KMS-11 (cell line): ENCODE results near the gene OCSTAMP.

Experiments
- H2AFZ ChIP-seq: fragments of 200-600 bp; sonication (generic); 2 replicates; pipeline ENCODE4 v1.6.1; 2016; ENCODE audit warnings: antibody characterized with exemption, mixed run types, low read depth
- H3K27ac ChIP-seq: fragments of 200-600 bp; sonication (generic); 2 replicates; pipeline ENCODE4 v1.6.1; 2016; ENCODE audit warnings: mild to moderate bottlenecking, mixed run types
- H3K27me3 ChIP-seq: fragments of 200-600 bp; sonication (generic); 2 replicates; pipeline ENCODE4 v1.6.1; 2017; ENCODE audit warnings: mild to moderate bottlenecking, low read depth, mixed run types, moderate library complexity; ENCODE audit not compliant: insufficient read depth
- H3K36me3 ChIP-seq: fragments of 200-600 bp; sonication (generic); 2 replicates; pipeline ENCODE4 v1.6.1; 2017; ENCODE audit warnings: mild to moderate bottlenecking, mixed run types; ENCODE audit not compliant: insufficient read depth
- H3K4me1 ChIP-seq: fragments of 200-600 bp; sonication (generic); 2 replicates; pipeline ENCODE4 v1.6.1; 2016; ENCODE audit warnings: mild to moderate bottlenecking, low read depth, mixed run types; ENCODE audit not compliant: poor library complexity, severe bottlenecking
- H3K4me2 ChIP-seq: fragments of 200-600 bp; sonication (generic); 2 replicates; pipeline ENCODE4 v1.7.0; 2016; ENCODE audit warnings: mild to moderate bottlenecking, mixed run types
- H3K4me3 ChIP-seq: fragments of 200-600 bp; sonication (generic); IDR thresholded peaks from 2 replicates; pipeline ENCODE4 v1.6.1; 2017; ENCODE audit warnings: low read depth, low read length, mixed read lengths; ENCODE audit not compliant: insufficient read depth
- H3K79me2 ChIP-seq: fragments of 200-600 bp; sonication (generic); 2 replicates; pipeline ENCODE4 v1.6.1; 2016; ENCODE audit warnings: low read depth, mixed run types; ENCODE audit not compliant: insufficient read depth
- H3K9ac ChIP-seq: fragments of 200-600 bp; sonication (generic); 2 replicates; pipeline ENCODE4 v1.6.1; 2016; ENCODE audit warnings: mild to moderate bottlenecking, mixed run types
- H4K20me1 ChIP-seq: fragments of 200-600 bp; sonication (generic); 2 replicates; pipeline ENCODE4 v1.6.1; 2016; ENCODE audit warnings: mild to moderate bottlenecking, mixed run types; ENCODE audit not compliant: insufficient read depth
- TF ChIP-seq, protein P1 (sequence below): fragments of 200-600 bp; sonication (generic); conservative IDR thresholded peaks from 2 replicates; pipeline ENCODE4 v1.6.1; 2017; ENCODE audit warnings: low read depth, mild to moderate bottlenecking, antibody characterized with exemption, low read length, moderate library complexity, mixed read lengths

Gene OCSTAMP

DNA sequence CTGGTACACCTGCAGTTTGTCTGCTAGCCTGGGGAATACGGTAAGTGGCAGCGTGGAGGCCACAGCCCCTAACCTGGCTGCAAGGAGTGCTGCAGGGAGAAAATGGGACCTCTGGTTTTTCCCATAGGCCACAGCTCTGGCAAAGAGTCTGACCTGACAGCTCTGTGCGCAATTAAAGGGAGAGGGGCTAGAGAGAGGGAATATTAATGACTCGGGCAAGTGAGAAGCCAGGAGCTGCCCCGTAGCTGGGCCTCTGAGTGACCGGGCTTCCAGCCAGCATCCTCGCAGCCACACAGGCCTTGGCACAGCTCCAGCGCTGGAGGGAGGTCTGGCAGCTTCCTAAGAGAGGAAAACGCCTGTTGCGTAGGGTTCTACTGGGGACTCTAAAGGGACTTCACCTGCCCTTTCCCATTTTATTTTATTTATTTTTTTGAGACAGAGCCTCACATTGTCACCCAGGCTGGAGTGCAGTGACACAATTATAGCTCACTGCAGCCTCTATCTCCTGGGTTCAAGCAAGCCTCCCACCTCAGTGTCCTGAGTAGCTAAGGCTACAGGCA is 18.2 kb upstream of the OCSTAMP start:
- H3K4me1 ChIP-seq, result no peaks in the 10 kb centered on the region
- H2AFZ ChIP-seq, result no peak overlapping the region
- H3K36me3 ChIP-seq, result no peaks in the 10 kb centered on the region
- no peak overlapping the region for H3K27ac ChIP-seq
- H3K27me3 ChIP-seq, result no peaks in the 10 kb centered on the region
- no peak overlapping the region for H3K4me2 ChIP-seq
- H3K9ac ChIP-seq, result no peak overlapping the region
- H3K4me3 ChIP-seq, result no peak overlapping the region
- no peaks in the 10 kb centered on the region for H3K79me2 ChIP-seq
- TF ChIP-seq, protein P1, sequence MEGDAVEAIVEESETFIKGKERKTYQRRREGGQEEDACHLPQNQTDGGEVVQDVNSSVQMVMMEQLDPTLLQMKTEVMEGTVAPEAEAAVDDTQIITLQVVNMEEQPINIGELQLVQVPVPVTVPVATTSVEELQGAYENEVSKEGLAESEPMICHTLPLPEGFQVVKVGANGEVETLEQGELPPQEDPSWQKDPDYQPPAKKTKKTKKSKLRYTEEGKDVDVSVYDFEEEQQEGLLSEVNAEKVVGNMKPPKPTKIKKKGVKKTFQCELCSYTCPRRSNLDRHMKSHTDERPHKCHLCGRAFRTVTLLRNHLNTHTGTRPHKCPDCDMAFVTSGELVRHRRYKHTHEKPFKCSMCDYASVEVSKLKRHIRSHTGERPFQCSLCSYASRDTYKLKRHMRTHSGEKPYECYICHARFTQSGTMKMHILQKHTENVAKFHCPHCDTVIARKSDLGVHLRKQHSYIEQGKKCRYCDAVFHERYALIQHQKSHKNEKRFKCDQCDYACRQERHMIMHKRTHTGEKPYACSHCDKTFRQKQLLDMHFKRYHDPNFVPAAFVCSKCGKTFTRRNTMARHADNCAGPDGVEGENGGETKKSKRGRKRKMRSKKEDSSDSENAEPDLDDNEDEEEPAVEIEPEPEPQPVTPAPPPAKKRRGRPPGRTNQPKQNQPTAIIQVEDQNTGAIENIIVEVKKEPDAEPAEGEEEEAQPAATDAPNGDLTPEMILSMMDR, result no peak
- H4K20me1 ChIP-seq, result no peaks in the 10 kb centered on the region

DNA sequence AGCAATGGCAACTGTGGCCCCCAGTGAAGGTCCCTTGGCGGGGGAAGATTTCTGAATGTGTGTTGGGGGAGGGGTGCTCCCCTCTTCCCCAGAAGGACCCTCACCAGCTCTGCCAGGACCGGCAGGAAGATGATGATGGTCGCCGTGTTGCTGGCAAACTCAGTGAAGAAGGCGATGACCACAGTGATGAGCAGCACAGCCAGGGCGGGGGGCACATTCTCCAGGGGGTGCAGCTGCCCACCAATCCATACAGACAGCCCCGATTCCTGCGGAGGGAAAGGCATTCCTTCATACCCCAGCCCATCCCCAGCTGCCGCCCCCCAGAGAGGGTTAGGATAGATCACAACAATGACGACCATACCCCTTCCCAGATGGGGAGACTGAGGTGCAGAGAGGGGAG is 15.7 kb upstream of the OCSTAMP start:
- no peak overlapping the region for H2AFZ ChIP-seq
- H3K4me1 ChIP-seq, result no peaks in the 10 kb centered on the region
- H3K27me3 ChIP-seq, result no peaks in the 10 kb centered on the region
- H3K27ac ChIP-seq, result no peak overlapping the region
- no peaks in the 10 kb centered on the region for H3K79me2 ChIP-seq
- no peak overlapping the region for H3K4me2 ChIP-seq
- no peaks in the 10 kb centered on the region for H3K36me3 ChIP-seq
- no peak overlapping the region for H3K4me3 ChIP-seq
- no peak overlapping the region for H3K9ac ChIP-seq
- no peaks in the 10 kb centered on the region for H4K20me1 ChIP-seq
- TF ChIP-seq, protein P1, result no peak

DNA sequence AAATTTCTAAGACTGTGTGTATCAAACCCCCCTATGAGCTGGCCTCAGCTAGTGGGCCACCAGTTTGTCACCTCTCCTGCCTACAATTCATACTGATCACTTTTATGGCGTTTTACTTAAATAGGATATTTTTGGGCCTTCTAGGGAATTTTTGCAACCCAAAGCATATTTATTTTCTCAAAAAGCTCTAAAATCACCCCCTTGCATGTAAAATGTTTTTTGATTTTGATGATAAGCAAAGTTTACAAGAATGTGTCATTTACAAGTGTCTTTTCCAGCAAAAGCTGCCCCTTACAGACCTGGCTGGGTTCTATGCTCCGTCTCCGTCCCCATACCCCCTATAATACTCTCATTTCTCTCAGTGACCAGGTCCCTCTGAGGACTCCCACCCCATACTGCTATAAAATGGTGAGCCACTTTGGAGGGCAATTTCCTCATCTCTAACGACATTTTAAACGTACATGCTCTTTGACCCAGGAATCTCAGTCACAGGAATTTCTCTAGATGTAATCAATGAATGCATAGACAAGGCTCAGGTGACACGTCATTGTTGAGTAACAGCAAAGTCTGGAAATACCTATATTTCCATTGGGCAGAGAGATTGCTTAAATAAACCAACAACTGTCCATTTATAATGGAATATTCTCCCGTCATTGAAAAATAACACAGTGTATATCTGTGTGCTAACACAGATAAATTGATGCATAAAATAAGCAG is 13.9 kb upstream of the OCSTAMP start:
- Histone ChIP-seq H3K9ac (no peak overlapping the region), H3K79me2 (no peaks in the 10 kb centered on the region), H3K27me3 (no peaks in the 10 kb centered on the region), H3K4me3 (no peak overlapping the region), H3K4me2 (no peak overlapping the region), H3K4me1 (no peaks in the 10 kb centered on the region), H3K36me3 (no peaks in the 10 kb centered on the region), H2AFZ (no peak overlapping the region), H4K20me1 (no peaks in the 10 kb centered on the region), H3K27ac (no peak overlapping the region)
- TF ChIP-seq, protein P1, result no peak

DNA sequence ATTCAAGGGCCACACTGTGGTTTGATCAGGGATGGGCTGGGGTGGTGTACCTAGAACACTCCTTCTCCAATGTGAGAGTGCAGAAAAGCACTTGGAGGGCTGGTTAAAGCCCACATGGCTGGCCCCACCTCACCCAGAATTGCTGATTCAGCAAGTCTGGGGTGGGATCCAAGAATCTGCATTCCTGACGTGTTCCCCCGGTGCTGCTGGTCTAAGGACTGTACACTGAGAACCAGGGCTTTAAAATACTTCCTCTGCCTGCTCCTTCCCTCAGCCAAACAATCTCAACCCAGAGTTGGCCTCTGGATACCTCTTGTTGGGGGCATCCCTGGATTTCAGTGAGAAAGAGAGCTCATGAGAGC is 13.4 kb upstream of the OCSTAMP start:
- TF ChIP-seq, protein P1, result no peak
- H3K27ac ChIP-seq, result no peak overlapping the region
- no peaks in the 10 kb centered on the region for H4K20me1 ChIP-seq
- no peak overlapping the region for H3K4me2 ChIP-seq
- H3K27me3 ChIP-seq, result no peaks in the 10 kb centered on the region
- H3K4me1 ChIP-seq, result no peaks in the 10 kb centered on the region
- no peak overlapping the region for H3K4me3 ChIP-seq
- H3K36me3 ChIP-seq, result no peaks in the 10 kb centered on the region
- H2AFZ ChIP-seq, result no peak overlapping the region
- no peak overlapping the region for H3K9ac ChIP-seq
- H3K79me2 ChIP-seq, result no peaks in the 10 kb centered on the region
